Measurements from ENCODE around the gene SENP6.

The SENP6 gene

GRCh38 chr6:75600768-75601167 is 912 bp upstream of the SENP6 start:
- H3K4me3 ChIP-seq (ENCODE audit: low read length), result no peak overlapping the region
- peak; percentile 10 for DNase-seq (ENCODE audit: low read depth)

GRCh38 chr6:75602246-75603105 is 796 bp downstream of the SENP6 start:
- peak; percentile 65 for DNase-seq (ENCODE audit: low read depth)
- H3K4me3 ChIP-seq (ENCODE audit: low read length), result peak overlapping the region; percentile 93
- TF ChIP-seq CTCF (IDR thresholded peaks at IDR 0.05; ENCODE audit: insufficient read depth, low read depth, low read length, missing control alignments), result no peak

More at GRCh38 chr6:75600768-75601167, 912 bp upstream of the SENP6 start:
- no peak for TF ChIP-seq CTCF (IDR thresholded peaks at IDR 0.05; ENCODE audit: insufficient read depth, low read depth, low read length, missing control alignments)

- peak overlapping the region; percentile 93 for H3K4me3 ChIP-seq (ENCODE audit: low read length)
- no peak for DNase-seq (ENCODE audit: low read depth)
- TF ChIP-seq CTCF (IDR thresholded peaks at IDR 0.05; ENCODE audit: insufficient read depth, low read depth, low read length, missing control alignments), result no peak
Observed at GRCh38 chr6:75603106-75603420, 1.4 kb downstream of the SENP6 start.

GRCh38 chr6:75604294-75604693 is 2.6 kb downstream of the SENP6 start:
- no peak for DNase-seq (ENCODE audit: low read depth)
- TF ChIP-seq CTCF (IDR thresholded peaks at IDR 0.05; ENCODE audit: insufficient read depth, low read depth, low read length, missing control alignments), result no peak
- H3K4me3 ChIP-seq (ENCODE audit: low read length), result peak overlapping the region; percentile 93

GRCh38 chr6:75605635-75606034 is 4.0 kb downstream of the SENP6 start:
- no peak overlapping the region for H3K4me3 ChIP-seq (ENCODE audit: low read length)
- no peak for TF ChIP-seq CTCF (IDR thresholded peaks at IDR 0.05; ENCODE audit: insufficient read depth, low read depth, low read length, missing control alignments)
- no peak for DNase-seq (ENCODE audit: low read depth)

GRCh38 chr6:75608304-75608703 is 6.6 kb downstream of the SENP6 start:
- no peak for TF ChIP-seq CTCF (IDR thresholded peaks at IDR 0.05; ENCODE audit: insufficient read depth, low read depth, low read length, missing control alignments)
- DNase-seq (ENCODE audit: low read depth), result no peak
- H3K4me3 ChIP-seq (ENCODE audit: low read length), result no peak overlapping the region

Data from epithelial cell of esophagus (primary cell).